ENCODE data around the gene EIF2A. TPM values are rescaled to one million over a fixed set of nuclear protein-coding genes. Genes with fewer than 3 reads are reported as not detected.
"Not testable (repeated sequence)": the region's sequence is repeated elsewhere in the genome, so short reads cannot be mapped to it uniquely, and the experiment has no call there.

Gene EIF2A
- polyA plus RNA-seq, 1 of the 3 experiments (the other 2 are of a cell fraction) = 67.0 TPM

GRCh38 chr3:150600647-150601530, 54.3 kb downstream of the EIF2A start:
- H3K9me2 ChIP-seq; H2AFZ ChIP-seq (ENCODE audit: low read depth); CTCF ChIA-PET; H3K4me3 ChIP-seq (ENCODE audit: low read depth in 2 of 2, low read length in 1 of 2); H3K9me3 ChIP-seq; H3K36me3 ChIP-seq (replicated peaks in 1 of 2; ENCODE audit: control insufficient read depth in 1 of 2, insufficient read depth in 2 of 2, low read length in 1 of 2); H4K20me1 ChIP-seq (ENCODE audit: insufficient read depth); H3K27me3 ChIP-seq (ENCODE audit: insufficient read depth); POLR2A ChIA-PET; H3K9ac ChIP-seq; DNase-seq: not testable (repeated sequence)
- Histone ChIP-seq H3K27ac (ENCODE audit: low read depth in 2 of 2, low read length in 1 of 2) (peak overlapping the region in 1 of 2 experiments; percentile 78; a peak in 1 of 4 replicates), H3K79me2 (ENCODE audit: insufficient read depth) (peaks cover 66% of the 10 kb centered on the region), H3K4me1 (ENCODE audit: control insufficient read depth in 1 of 2, insufficient read depth in 2 of 2, low read depth in 1 of 2, low read length in 1 of 2) (peaks cover 0 to 31% of the 10 kb centered on the region in 2 experiments), H3F3A (replicated peaks; ENCODE audit: insufficient read depth) (peaks cover 34% of the 10 kb centered on the region), H3K4me2 (peak overlapping the region; percentile 88)
- 95% methylated on average over 13 of the region's 13 CpGs for WGBS (ENCODE audit: low lambda C conversion rate)

GRCh38 chr3:150602426-150603152, 56.0 kb downstream of the EIF2A start:
- Histone ChIP-seq H3K36me3 (replicated peaks in 1 of 2; ENCODE audit: control insufficient read depth in 1 of 2, insufficient read depth in 2 of 2, low read length in 1 of 2) (peaks cover 0 to 18% of the 10 kb centered on the region in 2 experiments), H3K4me1 (ENCODE audit: control insufficient read depth in 1 of 2, insufficient read depth in 2 of 2, low read depth in 1 of 2, low read length in 1 of 2) (peaks cover 2 to 34% of the 10 kb centered on the region in 2 experiments), H2AFZ (ENCODE audit: low read depth) (peak overlapping the region; percentile 85; the same call in 1 of the 2 replicates), H3F3A (replicated peaks; ENCODE audit: insufficient read depth) (peaks cover 34% of the 10 kb centered on the region), H4K20me1 (ENCODE audit: insufficient read depth) (peaks cover 3% of the 10 kb centered on the region), H3K4me2 (peak overlapping the region; percentile 88), H3K9ac (peak overlapping the region; percentile 92), H3K27me3 (ENCODE audit: insufficient read depth) (no peaks in the 10 kb centered on the region), H3K27ac (ENCODE audit: low read depth in 2 of 2, low read length in 1 of 2) (peak overlapping the region; percentile 90 to 96), H3K9me3 (0 out of 2 replicates have a peak, but pooled peaks cover 3% of the 10 kb centered on the region), H3K79me2 (ENCODE audit: insufficient read depth) (peaks cover 82% of the 10 kb centered on the region), H3K9me2 (no peaks in the 10 kb centered on the region), H3K4me3 (ENCODE audit: low read depth in 2 of 2, low read length in 1 of 2) (peak overlapping the region; percentile 80 to 85)
- DNase-seq = no peak
- TF ChIP-seq MXI1 (IDR thresholded peaks at IDR 0.05; ENCODE audit: low read depth, low read length) (peak; percentile 79; the same call in 1 of the 2 replicates), TCF12 (IDR thresholded peaks at IDR 0.05) (no peak; the same call in 1 of the 2 replicates), ELF1 (IDR thresholded peaks at IDR 0.05) (no peak), JUND (IDR thresholded peaks at IDR 0.05) (no peak), FOXM1 (IDR thresholded peaks at IDR 0.05; ENCODE audit: low read depth) (no peak), RXRA (IDR thresholded peaks at IDR 0.05; ENCODE audit: borderline replicate concordance, low read depth) (no peak), EZH2phosphoT487 (IDR thresholded peaks at IDR 0.05; ENCODE audit: borderline replicate concordance, low read depth) (no peak), IRF3 (IDR thresholded peaks at IDR 0.05; ENCODE audit: low read depth, low read length) (no peak), REST (IDR thresholded peaks at IDR 0.05; ENCODE audit: low read depth, low read length) (peak; percentile 37; the same call in 1 of the 2 replicates), NFIC (IDR thresholded peaks at IDR 0.05; ENCODE audit: borderline replicate concordance) (no peak), SIN3A (IDR thresholded peaks at IDR 0.05; ENCODE audit: borderline replicate concordance, low read depth, low read length) (0 out of 2 replicates have a peak, but pooled peaks have one; percentile 18), CHD2 (IDR thresholded peaks at IDR 0.05; ENCODE audit: low read length, partially characterized antibody) (no peak), TEAD4 (IDR thresholded peaks at IDR 0.05; ENCODE audit: borderline replicate concordance, insufficient read depth) (no peak), MEF2A (IDR thresholded peaks at IDR 0.05; ENCODE audit: borderline replicate concordance, low read depth) (no peak), RCOR1 (IDR thresholded peaks at IDR 0.05; ENCODE audit: low read length) (0 out of 2 replicates have a peak, but pooled peaks have one; percentile 23), GATA2 (CRISPR knock-in tag; IDR thresholded peaks at IDR 0.05) (no peak), ZBTB33 (IDR thresholded peaks at IDR 0.05; ENCODE audit: borderline replicate concordance, low read depth) (no peak), TAF1 (IDR thresholded peaks at IDR 0.05; ENCODE audit: borderline replicate concordance, low read depth, low read length) (no peak)
- ChIA-PET CTCF (interaction anchor here (0.6 to 1.1 kb wide), 3 partner anchors 10 to 182 kb away, joined by 3 to 4 read pairs (median 3); no protein-coding TSS in a partner anchor), POLR2A (interaction anchor here (0.5 to 1.9 kb wide), 11 partner anchors 9 to 1817 kb away, joined by 3 to 14 read pairs (median 4); partner anchors contain the start of genes EIF2A, ERICH6 and SERP1)
- WGBS (ENCODE audit: low lambda C conversion rate) = 12% methylated on average over 6 of the region's 6 CpGs

Measured in SK-N-SH (cell line).